OCI-LY1 (cell line): ENCODE results near the gene MCAM.

Experiments
- H2AFZ ChIP-seq: fragments of 200-600 bp; sonication (generic), shearing (Covaris generic); 2 replicates; pipeline ENCODE4 v1.6.0; 2014; ENCODE audit warnings: antibody characterized with exemption, mild to moderate bottlenecking, low read length
- H3F3A ChIP-seq: fragments of 200-600 bp; sonication (generic), shearing (Covaris generic); 2 replicates; pipeline ENCODE4 v1.6.0; 2014; ENCODE audit warnings: mild to moderate bottlenecking, antibody characterized with exemption, low read length, moderate library complexity; ENCODE audit not compliant: insufficient read depth
- H3K27ac ChIP-seq: fragments of 200-600 bp; sonication (generic); 2 replicates; pipeline ENCODE4 v1.5.1; 2014; ENCODE audit warnings: low read length, mixed run types, mild to moderate bottlenecking, low read depth; ENCODE audit not compliant: poor library complexity, severe bottlenecking
- H3K27me3 ChIP-seq: fragments of 200-600 bp; sonication (generic); 2 replicates; pipeline ENCODE4 v1.6.0; 2014; ENCODE audit warnings: antibody characterized with exemption, mild to moderate bottlenecking, low read length, moderate library complexity; ENCODE audit not compliant: insufficient read depth
- H3K36me3 ChIP-seq: fragments of 200-600 bp; sonication (generic); 2 replicates; pipeline ENCODE4 v1.6.1; 2014; ENCODE audit warnings: mild to moderate bottlenecking, antibody characterized with exemption, low read length, moderate library complexity, mixed read lengths; ENCODE audit not compliant: insufficient read depth
- H3K4me1 ChIP-seq: fragments of 200-600 bp; sonication (generic); 2 replicates; pipeline ENCODE4 v1.5.1; 2014; ENCODE audit warnings: mild to moderate bottlenecking, low read length, moderate library complexity; ENCODE audit not compliant: insufficient read depth, severe bottlenecking
- H3K4me2 ChIP-seq: fragments of 200-600 bp; sonication (generic), shearing (Covaris generic); 2 replicates; pipeline ENCODE4 v1.6.1; 2014; ENCODE audit warnings: low read length
- H3K4me3 ChIP-seq: fragments of 200-600 bp; sonication (generic); 2 replicates; pipeline ENCODE4 v1.5.1; 2014; ENCODE audit warnings: low read length, low read depth, mild to moderate bottlenecking, mixed read lengths; ENCODE audit not compliant: poor library complexity, severe bottlenecking
- H3K79me2 ChIP-seq: fragments of 200-600 bp; shearing (Covaris generic); 2 replicates; pipeline ENCODE4 v1.6.1; 2016; ENCODE audit warnings: mixed run types, low read length, mixed read lengths; ENCODE audit not compliant: insufficient read depth
- H3K9ac ChIP-seq: fragments of 200-600 bp; sonication (generic), shearing (Covaris generic); 2 replicates; pipeline ENCODE4 v1.6.1; 2014; ENCODE audit warnings: mild to moderate bottlenecking, low read length, mixed read lengths
- H3K9me2 ChIP-seq: fragments of 200-600 bp; sonication (generic), shearing (Covaris generic); 2 replicates; pipeline ENCODE4 v1.6.1; 2014; ENCODE audit warnings: low read depth, mild to moderate bottlenecking, low read length, mixed read lengths
- H3K9me3 ChIP-seq: fragments of 200-600 bp; shearing (Covaris generic); 2 replicates; pipeline ENCODE4 v1.6.1; 2014; ENCODE audit warnings: low read length, mixed read lengths
- H4K20me1 ChIP-seq: fragments of 200-600 bp; sonication (generic), shearing (Covaris generic); 2 replicates; pipeline ENCODE4 v1.6.0; 2016; ENCODE audit warnings: mild to moderate bottlenecking, low read length; ENCODE audit not compliant: insufficient read depth
- EZH2 ChIP-seq: fragments of 200-600 bp; sonication (generic), shearing (Covaris generic); IDR thresholded peaks from 2 replicates; pipeline ENCODE4 v1.8.0; 2017; ENCODE audit warnings: borderline replicate concordance, mixed run types, mild to moderate bottlenecking, antibody characterized with exemption, low read length, moderate library complexity, mixed read lengths
- TF ChIP-seq, protein P1 (sequence below): fragments of 200-600 bp; sonication (generic), shearing (Covaris generic); IDR thresholded peaks from 2 replicates; pipeline ENCODE4 v1.5.1; 2017; ENCODE audit warnings: mild to moderate bottlenecking, antibody characterized with exemption, low read length, moderate library complexity, mixed read lengths

MCAM gene

DNA sequence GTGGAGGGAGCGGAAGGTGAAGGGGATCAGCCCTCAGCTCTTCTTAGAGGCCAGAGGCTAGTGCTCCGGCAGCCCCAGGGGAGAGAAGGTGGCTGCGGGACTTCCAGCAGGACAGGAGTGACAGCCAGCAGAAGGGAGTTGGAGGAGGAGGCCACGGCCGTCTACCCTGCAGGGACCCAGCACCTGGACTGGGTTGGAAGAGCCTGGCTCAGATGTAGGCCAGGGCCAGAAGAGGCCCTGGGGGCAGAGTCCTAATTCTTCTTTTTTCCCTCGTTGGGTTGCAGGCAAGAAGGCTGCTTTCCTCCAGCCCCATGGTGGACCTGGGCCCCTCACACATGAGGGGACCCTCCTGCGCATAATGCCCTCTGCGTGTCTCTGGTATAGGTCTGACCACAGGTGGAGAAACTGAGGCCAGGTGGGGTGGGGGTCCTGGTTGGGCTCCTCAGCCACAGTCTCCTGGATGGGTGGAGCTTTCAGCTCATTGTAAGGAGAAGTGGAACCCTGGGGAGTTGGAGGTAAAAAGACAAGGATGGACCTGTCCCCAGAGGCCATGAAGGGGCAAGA lies 2.3 kb upstream of the MCAM start:
- TF ChIP-seq, protein P1, sequence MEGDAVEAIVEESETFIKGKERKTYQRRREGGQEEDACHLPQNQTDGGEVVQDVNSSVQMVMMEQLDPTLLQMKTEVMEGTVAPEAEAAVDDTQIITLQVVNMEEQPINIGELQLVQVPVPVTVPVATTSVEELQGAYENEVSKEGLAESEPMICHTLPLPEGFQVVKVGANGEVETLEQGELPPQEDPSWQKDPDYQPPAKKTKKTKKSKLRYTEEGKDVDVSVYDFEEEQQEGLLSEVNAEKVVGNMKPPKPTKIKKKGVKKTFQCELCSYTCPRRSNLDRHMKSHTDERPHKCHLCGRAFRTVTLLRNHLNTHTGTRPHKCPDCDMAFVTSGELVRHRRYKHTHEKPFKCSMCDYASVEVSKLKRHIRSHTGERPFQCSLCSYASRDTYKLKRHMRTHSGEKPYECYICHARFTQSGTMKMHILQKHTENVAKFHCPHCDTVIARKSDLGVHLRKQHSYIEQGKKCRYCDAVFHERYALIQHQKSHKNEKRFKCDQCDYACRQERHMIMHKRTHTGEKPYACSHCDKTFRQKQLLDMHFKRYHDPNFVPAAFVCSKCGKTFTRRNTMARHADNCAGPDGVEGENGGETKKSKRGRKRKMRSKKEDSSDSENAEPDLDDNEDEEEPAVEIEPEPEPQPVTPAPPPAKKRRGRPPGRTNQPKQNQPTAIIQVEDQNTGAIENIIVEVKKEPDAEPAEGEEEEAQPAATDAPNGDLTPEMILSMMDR: no peak
- Histone ChIP-seq H2AFZ (no peak overlapping the region), H3K27me3 (no peaks in the 10 kb centered on the region), H3K9me3 (no peaks in the 10 kb centered on the region), H3K79me2 (no peaks in the 10 kb centered on the region), H3K4me3 (peak overlapping the region; percentile 21), H3K4me2 (peak overlapping the region; percentile 54; the same call in 1 of the 2 replicates), H3F3A (no peaks in the 10 kb centered on the region), H3K9ac (no peak overlapping the region; the same call in 1 of the 2 replicates), H3K9me2 (no peaks in the 10 kb centered on the region), H3K27ac (no peak overlapping the region), H3K36me3 (no peaks in the 10 kb centered on the region), H4K20me1 (no peaks in the 10 kb centered on the region), H3K4me1 (peaks cover 72% of the 10 kb centered on the region)

- H3K27ac ChIP-seq: peak overlapping the region; percentile 28
- no peaks in the 10 kb centered on the region for H3K79me2 ChIP-seq
- H3K4me3 ChIP-seq: peak overlapping the region; percentile 21
- peaks cover 72% of the 10 kb centered on the region for H3K4me1 ChIP-seq
- no peaks in the 10 kb centered on the region for H4K20me1 ChIP-seq
- no peaks in the 10 kb centered on the region for H3K27me3 ChIP-seq
- TF ChIP-seq EZH2: no peak
- TF ChIP-seq, protein P1: no peak
- no peak overlapping the region for H2AFZ ChIP-seq
- peak overlapping the region; percentile 54; the same call in 1 of the 2 replicates for H3K4me2 ChIP-seq
- H3K36me3 ChIP-seq: no peaks in the 10 kb centered on the region
- H3K9ac ChIP-seq: no peak overlapping the region; the same call in 1 of the 2 replicates
- no peaks in the 10 kb centered on the region for H3K9me3 ChIP-seq
- H3F3A ChIP-seq: no peaks in the 10 kb centered on the region
- H3K9me2 ChIP-seq: no peaks in the 10 kb centered on the region
Measured at GRCh38 chr11:119318240-119319135, 1.6 kb upstream of the MCAM start.

DNA sequence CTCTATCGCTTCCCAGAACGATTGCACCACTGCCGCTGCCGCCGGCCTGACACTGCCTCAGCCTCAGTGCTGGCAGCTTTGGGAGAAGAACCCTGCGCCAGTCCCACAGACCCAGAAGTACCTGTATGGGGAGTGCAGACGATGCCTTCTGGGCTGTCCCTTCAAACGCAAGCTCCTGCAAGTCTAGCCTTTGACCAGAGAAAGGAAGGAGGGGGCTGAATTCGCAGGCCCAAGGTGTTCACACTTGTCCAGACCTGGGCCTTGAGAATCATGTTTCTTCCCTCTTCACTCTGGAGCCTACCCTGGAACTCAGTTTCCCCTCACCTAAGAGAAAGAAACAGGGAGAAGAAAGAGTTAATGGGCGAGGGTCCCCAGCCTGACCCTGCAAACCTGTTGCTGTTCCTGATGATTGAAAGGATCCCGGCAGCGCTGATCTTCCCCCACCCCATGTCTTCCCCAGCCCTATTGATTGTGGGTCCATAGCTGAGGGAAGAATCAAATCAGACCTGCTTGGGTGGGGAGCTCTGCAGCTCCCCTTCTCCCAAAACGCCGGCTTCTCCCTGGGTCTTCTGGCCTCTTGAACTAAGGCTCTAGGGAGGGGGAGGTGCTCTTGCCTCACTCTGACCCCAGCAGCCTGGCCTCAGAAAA lies 786 bp upstream of the MCAM start:
- H3K9me2 ChIP-seq: no peaks in the 10 kb centered on the region
- no peaks in the 10 kb centered on the region for H3K36me3 ChIP-seq
- no peaks in the 10 kb centered on the region for H3K79me2 ChIP-seq
- H3K9me3 ChIP-seq: no peaks in the 10 kb centered on the region
- TF ChIP-seq, protein P1: no peak
- H4K20me1 ChIP-seq: no peaks in the 10 kb centered on the region
- peak overlapping the region; percentile 19 for H3K4me3 ChIP-seq
- no peak overlapping the region for H3K27ac ChIP-seq
- H2AFZ ChIP-seq: no peak overlapping the region
- no peaks in the 10 kb centered on the region for H3K27me3 ChIP-seq
- peak overlapping the region; percentile 88; the same call in 1 of the 2 replicates for H3K4me2 ChIP-seq
- peaks cover 72% of the 10 kb centered on the region for H3K4me1 ChIP-seq
- no peaks in the 10 kb centered on the region for H3F3A ChIP-seq
- H3K9ac ChIP-seq: no peak overlapping the region
